DMS 273 treated with DMSO at 0.1 percent for 48 hours (cell line): ENCODE measurements around the gene PIGT.

Source experiments
- DNase-seq: peaks from one replicate; lab custom pipeline; 2025; lab: John Stamatoyannopoulos, UW

The PIGT gene

DNA sequence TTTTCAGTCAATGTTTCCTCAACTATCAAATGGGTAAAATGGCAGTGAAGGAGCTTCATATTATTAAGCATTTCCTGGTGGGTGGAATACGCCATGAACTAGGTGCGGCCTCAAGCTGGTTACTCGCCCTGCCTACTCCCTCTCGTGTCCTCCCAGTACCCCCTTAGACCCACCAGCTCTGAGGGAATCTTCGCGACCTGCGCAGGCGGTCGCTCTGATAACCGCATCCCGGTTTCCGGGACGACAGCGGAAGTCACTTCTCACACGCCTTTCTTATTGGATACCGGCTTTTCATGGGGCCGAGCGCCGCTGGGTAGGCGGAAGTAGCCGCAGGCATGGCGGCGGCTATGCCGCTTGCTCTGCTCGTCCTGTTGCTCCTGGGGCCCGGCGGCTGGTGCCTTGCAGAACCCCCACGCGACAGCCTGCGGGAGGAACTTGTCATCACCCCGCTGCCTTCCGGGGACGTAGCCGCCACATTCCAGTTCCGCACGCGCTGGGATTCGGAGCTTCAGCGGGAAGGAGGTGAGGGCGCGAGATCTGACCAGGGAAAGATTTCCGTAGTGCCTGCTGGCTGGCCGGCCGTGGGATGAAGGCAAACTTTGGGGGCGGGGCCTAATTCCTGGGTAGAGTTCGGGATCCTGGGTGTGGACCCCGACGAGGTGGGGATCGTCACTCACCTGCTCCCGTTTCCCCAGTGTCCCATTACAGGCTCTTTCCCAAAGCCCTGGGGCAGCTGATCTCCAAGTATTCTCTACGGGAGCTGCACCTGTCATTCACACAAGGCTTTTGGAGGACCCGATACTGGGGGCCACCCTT lies at the start of gene PIGT:
TSS of gene PIGT (plus strand) at position 320 of the 816 bp plus-strand sequence. CDS start at position 336, 16 bp downstream.
- DNase-seq, result peak; percentile 72

- DNase-seq, result no peak
Measured at GRCh38 chr20:45366192-45366591, 49.7 kb upstream of the PIGT start.

DNA sequence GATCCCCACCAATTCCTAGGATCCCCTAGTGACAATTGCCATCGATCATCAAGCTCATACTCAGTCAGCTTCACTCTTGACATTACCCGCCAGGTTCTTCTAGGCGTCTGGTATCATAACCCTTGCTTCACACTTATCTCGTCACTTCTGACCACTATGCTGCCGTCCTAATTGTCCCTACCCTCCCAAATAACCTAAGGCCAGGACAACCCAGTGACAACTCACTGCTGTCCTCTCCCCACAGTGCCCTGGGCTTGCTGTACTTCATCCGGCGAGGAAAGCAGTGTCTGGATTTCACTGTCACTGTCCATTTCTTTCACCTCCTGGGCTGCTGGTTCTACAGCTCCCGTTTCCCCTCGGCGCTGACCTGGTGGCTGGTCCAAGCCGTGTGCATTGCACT lies 49.3 kb upstream of the PIGT start:
- no peak for DNase-seq

DNA sequence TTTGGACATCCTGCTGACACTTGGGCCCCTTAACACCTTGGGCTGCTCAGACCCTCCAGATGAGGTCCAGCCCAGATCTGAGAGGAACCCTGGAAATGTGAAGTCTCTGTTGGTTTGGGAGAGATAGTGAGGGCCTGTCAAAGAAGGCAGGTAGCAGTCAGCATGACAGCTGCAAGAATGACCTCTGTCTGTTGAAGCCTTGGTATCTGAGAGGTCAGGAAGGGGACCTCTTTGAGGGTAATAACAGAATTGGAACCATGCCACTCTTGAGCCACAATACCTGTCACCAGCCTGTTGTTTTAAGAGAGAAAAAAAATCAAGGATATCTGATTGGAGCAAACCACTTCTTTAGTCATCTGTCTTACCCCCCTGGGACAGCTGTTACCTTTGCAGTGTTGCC lies 48.8 kb upstream of the PIGT start:
- DNase-seq, result no peak

DNA sequence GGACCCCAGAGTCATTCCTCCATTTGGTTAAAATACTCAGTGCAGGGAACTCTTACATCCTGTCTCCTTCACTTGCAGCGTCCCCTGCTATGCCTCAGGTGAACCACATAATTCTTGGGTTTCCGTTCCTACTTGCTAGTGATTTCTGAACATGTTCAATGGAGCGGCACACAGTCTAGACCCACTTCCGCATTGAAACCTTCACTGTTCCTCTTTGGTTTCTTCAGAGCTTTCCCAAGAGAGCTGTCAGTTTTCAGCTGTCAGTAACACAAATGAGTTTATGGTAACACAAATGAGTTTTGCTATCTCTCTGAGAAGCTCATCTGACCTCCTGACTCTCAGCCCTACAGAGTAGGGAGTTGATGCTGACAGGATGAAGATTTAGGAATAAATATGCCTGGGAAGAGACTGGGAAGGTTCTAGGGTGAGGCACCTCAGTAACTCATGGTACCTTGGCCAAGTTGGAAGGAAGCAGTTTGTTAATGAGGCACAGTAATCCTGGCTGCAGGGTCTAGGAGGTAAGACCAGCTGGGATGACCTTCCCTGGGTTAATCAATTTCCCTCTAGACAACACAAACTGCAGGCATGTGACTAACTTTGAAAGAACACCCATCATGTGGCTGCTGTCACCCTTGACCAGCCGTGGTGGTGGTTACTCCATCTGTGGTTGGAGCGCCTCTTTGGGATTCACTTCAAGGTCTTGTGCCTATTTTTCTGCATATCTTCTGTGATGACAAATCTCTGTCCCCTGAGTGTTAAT lies 47.5 kb upstream of the PIGT start:
- DNase-seq, result no peak

DNA sequence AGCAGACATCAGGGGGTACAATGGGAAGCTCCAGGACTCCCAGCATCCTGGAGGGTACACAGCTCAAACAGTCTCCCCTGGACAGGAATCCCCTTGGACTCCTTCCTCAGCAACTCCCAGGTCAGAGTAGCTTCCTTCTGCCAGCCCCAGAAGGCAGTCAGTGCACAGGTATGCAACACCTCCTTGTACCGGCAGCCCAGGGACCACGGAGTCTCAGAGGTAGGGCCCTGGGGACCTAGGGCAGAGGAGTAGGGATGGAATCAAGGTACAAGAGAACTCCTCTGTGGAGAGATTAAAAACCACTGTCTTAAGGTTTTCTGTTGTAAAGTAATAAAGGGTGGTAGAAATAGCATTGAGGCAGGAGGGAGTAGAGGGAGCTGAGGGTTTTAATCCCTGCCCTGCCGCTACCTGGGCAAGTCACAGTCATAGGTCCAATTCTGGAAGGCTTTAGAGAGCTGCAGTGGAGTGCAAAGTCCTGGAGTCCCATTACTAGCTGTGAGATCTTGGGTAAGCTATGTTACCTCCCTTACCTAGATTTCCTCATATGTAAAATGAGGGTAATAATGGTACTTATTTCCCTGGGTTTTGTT lies 45.3 kb upstream of the PIGT start:
- no peak for DNase-seq

DNA sequence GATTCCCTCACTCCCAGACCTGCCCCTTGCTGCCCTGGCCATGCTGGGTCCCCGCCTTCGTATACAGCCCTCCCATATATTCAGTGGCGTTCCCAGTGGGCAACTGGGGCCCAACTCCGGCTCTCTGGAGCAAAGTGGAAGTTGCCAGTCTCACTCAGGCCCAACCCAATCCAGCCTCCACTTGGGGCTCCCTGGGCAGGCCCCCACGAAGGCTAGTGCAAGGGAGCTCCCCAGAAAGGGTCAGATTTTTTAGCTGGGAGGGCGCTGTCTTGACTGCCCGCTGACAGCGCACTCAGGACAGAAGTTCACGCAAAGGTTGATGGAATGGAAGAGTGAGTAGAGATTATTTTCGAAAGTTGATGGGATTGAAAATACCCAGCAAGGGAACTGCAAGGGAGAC lies 43.7 kb upstream of the PIGT start:
- DNase-seq, result no peak

GRCh38 chr20:45372646-45373352 lies 43.1 kb upstream of the PIGT start:
- no peak for DNase-seq

DNA sequence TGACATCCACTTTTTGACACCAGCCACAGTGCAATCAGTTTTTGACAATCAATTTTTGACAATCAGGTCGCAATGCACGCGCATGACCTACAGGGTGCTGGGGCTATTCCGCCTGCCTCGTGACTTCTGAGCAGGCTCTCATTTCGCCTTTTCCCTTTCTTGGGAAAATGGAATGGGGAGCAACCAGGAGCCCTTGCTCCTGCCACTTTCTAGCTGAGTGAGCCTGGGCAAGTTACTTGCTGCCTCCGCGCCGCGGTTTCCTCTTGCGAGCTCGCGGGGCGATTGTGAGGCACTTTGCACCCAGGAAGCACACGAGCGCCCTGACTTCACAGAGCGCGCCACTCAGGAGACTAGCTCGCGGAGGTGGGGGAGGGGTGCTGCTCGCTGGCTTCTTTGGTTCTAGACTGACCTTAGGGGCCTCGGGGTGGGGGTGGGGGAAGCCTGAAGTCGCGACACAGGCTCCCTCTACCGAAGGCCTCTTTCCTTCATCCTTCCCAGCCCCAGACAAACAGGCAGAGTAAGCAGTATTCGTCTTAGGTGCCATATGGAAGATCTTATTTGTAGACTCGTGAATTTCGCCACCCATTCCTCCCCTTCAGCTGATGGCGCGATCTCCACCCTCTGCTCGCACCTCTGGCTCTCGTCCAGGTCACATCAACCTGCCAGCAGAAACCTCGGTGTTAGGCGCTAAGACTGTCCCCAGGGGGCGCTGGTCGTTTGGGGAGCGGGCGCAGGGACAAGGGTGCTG lies 42.4 kb upstream of the PIGT start:
- no peak for DNase-seq

- DNase-seq, result no peak
Measured at GRCh38 chr20:45374101-45374467, 41.9 kb upstream of the PIGT start.

DNA sequence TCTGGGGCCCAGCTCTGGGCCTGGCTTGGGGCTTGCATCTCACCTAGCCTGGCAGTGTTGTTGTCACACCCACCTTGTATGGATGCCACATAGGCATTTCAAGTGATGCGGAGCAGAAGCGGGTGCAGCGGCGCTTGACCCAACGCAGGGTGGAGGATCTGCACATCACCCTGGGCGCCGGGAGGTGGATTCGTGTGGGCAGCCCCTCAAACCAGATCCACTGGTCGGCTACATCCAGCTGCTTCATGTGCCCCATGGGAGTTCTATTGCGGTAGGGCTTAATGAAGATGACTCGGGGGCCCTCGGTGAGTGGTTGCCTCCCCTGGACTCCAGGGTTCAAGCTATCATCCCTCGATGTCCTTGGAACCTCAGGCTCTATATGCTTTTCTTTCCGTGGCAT lies 41.0 kb upstream of the PIGT start:
- no peak for DNase-seq

DNA sequence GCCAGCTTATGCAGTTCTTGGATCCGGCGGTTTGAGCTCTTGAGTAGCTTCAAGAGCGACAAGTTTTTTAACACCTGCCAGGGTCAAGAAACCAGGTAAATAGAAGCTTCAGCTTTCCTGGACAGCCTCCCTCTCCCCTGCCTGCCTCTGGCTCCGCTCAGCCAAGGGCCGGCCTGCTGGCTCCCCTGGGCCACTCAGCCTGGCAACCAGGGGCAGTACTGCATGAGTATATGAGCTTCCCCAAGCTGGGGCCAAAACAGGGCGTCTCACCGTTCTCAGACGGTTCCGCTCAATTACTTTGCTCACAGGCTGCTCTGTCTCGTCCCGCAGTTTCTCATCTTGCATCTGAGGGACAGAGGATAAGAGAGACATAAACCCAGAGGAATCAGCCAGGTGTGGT lies 38.7 kb upstream of the PIGT start:
- DNase-seq, result no peak

- DNase-seq, result no peak
Measured at GRCh38 chr20:45378191-45378590, 37.8 kb upstream of the PIGT start, which contains the start of gene TP53TG5. Gene TP53TG5 (minus strand): TSS chr20:45378325. CDS start chr20:45378236, 89 bp downstream.

DNA sequence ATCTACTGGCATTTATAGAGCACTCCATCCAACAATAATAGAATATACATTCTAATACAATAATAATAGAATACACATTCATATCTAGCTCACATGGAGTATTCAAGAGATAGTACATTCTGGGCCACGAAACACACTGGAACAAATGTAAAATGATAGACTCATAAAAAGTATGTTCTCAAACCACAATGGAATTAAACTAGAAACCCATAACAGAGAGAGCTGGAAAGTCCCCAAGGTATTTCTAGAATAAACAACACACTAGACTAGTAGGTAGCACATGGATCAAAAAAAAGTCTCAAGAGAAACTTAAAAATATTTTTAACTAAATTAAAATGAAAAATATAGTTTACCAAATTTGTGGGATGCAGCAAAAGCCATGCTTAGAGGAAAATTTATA lies 28.7 kb upstream of the PIGT start:
- no peak for DNase-seq

DNA sequence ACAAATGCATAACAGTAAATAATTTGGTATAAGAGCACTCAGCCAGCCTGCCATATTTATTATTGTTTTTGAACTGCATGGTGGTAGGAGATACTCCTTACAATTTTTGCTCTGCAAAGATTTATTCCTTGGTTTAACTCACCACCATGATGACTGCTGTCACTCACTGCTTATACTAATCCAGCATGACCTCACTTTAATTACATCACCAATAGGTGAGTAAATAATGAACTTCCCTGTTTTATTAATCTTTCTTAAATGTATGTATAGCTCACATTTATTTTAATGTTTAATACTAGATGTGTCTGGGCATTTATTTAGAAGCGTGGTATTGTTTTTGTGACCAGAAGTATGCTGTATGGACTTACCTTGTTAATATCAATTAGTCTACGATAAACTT lies 25.0 kb upstream of the PIGT start:
- no peak for DNase-seq

DNA sequence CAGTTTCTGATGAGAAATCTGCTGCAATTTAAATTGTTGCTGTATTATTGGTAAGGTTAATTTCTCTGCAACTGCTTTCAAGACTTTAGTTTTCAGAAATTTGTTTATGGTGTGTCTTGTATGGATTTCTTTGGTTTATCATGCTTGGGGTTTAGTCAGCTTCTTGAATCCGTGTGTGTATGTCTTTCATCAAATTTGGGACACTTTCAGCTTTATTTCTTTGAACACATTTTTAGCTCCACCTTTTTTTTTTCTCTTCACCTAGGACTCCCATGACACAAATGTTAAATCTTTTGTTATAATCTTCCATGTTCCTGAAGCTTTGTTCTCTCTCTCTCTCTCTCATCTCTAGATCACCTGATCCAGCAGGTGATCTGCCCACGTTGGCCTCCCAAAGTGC lies 24.4 kb upstream of the PIGT start:
- no peak for DNase-seq

DNA sequence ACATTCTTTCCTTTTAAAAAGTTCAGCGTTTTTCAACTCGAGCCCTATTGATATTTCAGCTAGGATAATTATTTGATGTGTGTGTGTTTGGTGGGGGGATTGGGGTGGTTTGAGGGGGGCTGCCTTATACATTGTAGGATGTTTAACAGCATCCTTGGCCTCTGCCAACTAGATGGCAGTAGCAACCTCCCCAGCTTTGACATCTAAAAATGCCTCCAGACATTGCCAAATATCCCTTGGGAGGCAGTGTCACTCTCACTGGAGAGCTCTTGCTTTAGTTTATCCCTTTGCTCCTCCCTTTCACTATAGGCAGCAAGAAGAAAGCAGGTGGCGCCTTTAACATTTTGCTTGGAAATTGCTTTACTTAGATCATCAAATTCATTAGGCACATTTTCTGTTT lies 23.2 kb upstream of the PIGT start:
- no peak for DNase-seq

GRCh38 chr20:45394221-45395113 lies 21.5 kb upstream of the PIGT start:
- DNase-seq, result no peak

GRCh38 chr20:45395114-45395415 lies 20.9 kb upstream of the PIGT start:
- no peak for DNase-seq

DNA sequence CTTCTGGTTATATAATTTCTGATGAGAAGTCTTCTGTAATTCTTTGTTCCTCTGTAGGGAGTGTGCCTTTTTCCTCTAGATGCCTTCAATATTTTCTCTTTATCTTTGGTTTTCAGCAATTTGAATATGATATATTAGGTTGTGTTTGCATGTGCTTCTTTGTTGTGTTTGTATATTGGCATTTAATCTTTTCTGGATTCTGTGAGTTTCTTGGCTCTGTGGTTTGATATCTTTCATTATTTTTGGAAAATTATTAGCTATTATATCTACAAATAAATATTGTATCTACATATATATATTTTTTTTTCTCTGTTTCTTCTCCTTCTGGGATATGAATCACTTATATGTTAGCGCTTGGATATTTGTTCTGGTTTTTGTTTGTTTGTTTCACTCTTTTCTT lies 16.9 kb upstream of the PIGT start:
- no peak for DNase-seq
